HFFc6 (cell line): ENCODE results near the gene INTS6L. TPM values are rescaled to one million over a fixed set of nuclear protein-coding genes. Genes with fewer than 3 reads are reported as not detected.

Experiments used
- DNase-seq: peaks from one replicate; pipeline ENCODE4 v3.0.0-alpha.2; 2018
- H3K27ac Mint-ChIP-seq: 2 replicates; pipeline ENCODE4 v1.8.0; 2020; ENCODE audit warnings: mild to moderate bottlenecking, mixed read lengths
- H3K27me3 Mint-ChIP-seq: 2 replicates; pipeline ENCODE4 v1.8.0; 2021; ENCODE audit warnings: mild to moderate bottlenecking, moderate library complexity, mixed read lengths; ENCODE audit not compliant: insufficient read depth
- H3K36me3 Mint-ChIP-seq: 2 replicates; pipeline ENCODE4 v1.8.0; 2021; ENCODE audit warnings: low read depth, mixed read lengths
- H3K4me1 Mint-ChIP-seq: 2 replicates; pipeline ENCODE4 v1.8.0; 2020; ENCODE audit warnings: low read depth, mixed read lengths
- H3K4me3 Mint-ChIP-seq: 2 replicates; pipeline ENCODE4 v1.8.0; 2020; ENCODE audit warnings: mild to moderate bottlenecking, moderate library complexity, mixed read lengths
- H3K9me3 Mint-ChIP-seq: 2 replicates; pipeline ENCODE4 v1.8.0; 2020; ENCODE audit warnings: mild to moderate bottlenecking, mixed read lengths
- total RNA-seq, 6 experiments: library from RNA; stranded (reverse); fragmentation: NEBNext Ultra II Directional; extraction: Animal tissue kit (Norgen Biotek cat#: 25700); gene quantifications; 2 replicates in 1 of 6; 3 replicates in 5 of 6; pipeline ENCODE4 v1.2.3, GENCODE V29; 2021
- TF ChIP-seq, protein P1 (sequence below): fragments of 200-600 bp; sonication (generic); IDR thresholded peaks from 2 replicates; pipeline ENCODE4 v1.5.0; 2021; ENCODE audit warnings: antibody characterized with exemption, mild to moderate bottlenecking

Gene INTS6L
- total RNA-seq, 6 experiments from 2014 or later, result 1.3 to 2.0 (median 1.8) TPM

DNA sequence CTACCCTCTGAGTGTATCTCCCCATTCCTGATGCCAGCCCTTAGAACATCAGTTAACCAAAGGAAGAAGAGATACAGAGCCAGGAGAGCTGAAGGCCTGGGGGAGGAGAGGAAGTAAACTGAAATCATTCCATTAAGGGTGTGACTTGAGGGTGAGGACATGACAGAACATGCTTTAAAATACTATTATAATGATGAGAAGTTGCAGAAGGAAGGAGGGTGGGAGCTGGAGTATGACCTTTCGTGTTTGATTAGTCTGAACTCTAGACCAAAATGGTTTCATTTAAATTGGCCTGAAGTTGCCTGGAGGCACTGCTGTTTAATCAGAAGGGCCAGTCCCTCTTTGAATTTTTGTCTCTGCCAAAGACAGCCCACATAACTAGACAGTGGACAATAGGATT lies 11.4 kb downstream of the INTS6L start:
- TF ChIP-seq, protein P1, sequence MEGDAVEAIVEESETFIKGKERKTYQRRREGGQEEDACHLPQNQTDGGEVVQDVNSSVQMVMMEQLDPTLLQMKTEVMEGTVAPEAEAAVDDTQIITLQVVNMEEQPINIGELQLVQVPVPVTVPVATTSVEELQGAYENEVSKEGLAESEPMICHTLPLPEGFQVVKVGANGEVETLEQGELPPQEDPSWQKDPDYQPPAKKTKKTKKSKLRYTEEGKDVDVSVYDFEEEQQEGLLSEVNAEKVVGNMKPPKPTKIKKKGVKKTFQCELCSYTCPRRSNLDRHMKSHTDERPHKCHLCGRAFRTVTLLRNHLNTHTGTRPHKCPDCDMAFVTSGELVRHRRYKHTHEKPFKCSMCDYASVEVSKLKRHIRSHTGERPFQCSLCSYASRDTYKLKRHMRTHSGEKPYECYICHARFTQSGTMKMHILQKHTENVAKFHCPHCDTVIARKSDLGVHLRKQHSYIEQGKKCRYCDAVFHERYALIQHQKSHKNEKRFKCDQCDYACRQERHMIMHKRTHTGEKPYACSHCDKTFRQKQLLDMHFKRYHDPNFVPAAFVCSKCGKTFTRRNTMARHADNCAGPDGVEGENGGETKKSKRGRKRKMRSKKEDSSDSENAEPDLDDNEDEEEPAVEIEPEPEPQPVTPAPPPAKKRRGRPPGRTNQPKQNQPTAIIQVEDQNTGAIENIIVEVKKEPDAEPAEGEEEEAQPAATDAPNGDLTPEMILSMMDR, result no peak
- Mint-ChIP-seq H3K4me3 (no peak overlapping the region), H3K27ac (no peak overlapping the region), H3K9me3 (no peaks in the 10 kb centered on the region), H3K27me3 (no peaks in the 10 kb centered on the region; the same call in 1 of the 2 replicates), H3K36me3 (no peaks in the 10 kb centered on the region; the same call in 1 of the 2 replicates), H3K4me1 (peaks cover 10% of the 10 kb centered on the region)
- no peak for DNase-seq

DNA sequence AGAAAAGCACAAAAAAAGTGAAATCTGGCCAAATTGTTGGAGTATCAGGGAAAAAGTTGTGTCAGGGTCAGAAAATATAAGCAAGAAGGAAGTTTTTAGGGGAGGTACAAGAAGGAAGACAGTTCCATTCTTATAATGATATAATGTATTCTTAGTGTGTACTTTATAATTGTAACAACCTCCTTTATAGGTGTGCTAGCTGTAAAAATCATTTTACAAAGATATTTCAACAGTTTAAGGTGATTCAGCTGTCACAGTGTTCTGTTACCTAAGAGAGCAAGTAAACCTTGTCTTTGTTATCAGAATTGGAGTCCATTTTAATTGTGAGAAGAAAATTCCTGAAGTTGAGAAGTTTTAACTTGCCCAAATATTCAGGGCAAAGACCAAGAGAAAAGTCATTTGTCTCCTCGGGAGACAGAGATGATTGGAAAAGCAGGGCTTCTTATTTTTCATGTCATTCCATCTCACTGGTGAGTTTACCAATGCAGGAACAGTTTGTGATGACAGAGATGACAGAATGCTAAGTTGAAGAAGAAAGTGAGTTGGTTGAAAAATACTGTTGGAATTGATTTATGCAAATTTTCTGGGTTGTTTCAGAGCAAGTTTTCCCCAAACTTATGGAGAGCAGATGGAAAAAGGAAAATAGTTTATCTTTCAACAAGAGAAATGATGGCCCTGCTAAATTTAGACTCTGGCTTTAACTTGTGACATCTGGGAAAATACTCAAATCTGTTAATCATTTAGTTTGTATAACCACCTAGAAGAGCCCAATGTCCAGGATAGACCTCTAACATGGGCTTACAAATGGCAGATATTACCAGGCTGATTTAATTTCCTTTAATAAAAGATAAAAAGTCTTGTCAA lies 14.8 kb downstream of the INTS6L start:
- Mint-ChIP-seq H3K27ac (no peak overlapping the region), H3K9me3 (no peaks in the 10 kb centered on the region), H3K36me3 (no peaks in the 10 kb centered on the region; the same call in 1 of the 2 replicates), H3K4me3 (no peak overlapping the region), H3K4me1 (peaks cover 10% of the 10 kb centered on the region), H3K27me3 (no peaks in the 10 kb centered on the region; the same call in 1 of the 2 replicates)
- TF ChIP-seq, protein P1, result no peak
- DNase-seq, result no peak

DNA sequence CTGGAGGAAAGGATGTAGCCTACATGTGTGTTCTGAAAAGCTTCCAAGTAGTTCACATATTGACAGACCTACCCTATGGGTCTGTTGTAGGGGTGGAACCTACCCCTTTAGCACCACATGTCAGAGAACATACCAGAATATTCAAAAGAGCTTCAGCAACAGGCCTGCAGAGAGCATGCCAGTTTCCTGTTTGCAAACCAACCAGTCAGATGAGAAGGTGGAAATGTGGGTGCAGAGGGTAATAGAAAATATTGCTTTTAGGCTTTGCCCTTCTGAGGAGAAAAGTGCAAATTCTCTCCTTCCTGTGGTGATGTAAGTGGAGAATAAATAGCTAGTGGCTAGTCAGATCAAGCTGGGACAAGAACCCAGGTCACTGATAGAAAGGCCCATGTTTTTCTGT lies 16.4 kb downstream of the INTS6L start:
- Mint-ChIP-seq H3K9me3 (no peaks in the 10 kb centered on the region), H3K4me3 (no peak overlapping the region), H3K27me3 (no peaks in the 10 kb centered on the region; the same call in 1 of the 2 replicates), H3K4me1 (peaks cover 3% of the 10 kb centered on the region), H3K27ac (no peak overlapping the region), H3K36me3 (no peaks in the 10 kb centered on the region)
- DNase-seq, result no peak
- TF ChIP-seq, protein P1, result no peak

DNA sequence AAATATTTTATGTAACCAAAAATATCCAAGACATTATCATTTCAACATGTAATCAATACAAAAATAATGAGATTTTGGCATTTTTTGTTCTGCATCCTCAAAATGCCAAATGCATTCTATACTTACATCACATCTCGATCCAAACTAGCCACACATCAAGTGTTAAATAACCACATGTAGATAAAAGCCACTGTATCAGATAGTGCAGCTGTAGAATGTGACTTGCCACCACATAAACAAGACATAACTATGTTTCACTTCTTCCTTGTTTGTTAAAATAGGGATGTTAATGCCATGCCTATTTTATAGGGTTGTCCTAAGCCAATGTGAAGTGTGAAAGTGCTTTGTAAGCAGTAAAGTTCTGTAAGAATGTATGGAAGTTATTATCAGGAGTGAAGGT lies 20.9 kb downstream of the INTS6L start:
- Mint-ChIP-seq H3K36me3 (no peaks in the 10 kb centered on the region), H3K27me3 (no peaks in the 10 kb centered on the region; the same call in none of the 2 replicates), H3K27ac (no peak overlapping the region), H3K4me1 (no peaks in the 10 kb centered on the region), H3K4me3 (no peak overlapping the region), H3K9me3 (no peaks in the 10 kb centered on the region)
- no peak for DNase-seq
- TF ChIP-seq, protein P1, result no peak

DNA sequence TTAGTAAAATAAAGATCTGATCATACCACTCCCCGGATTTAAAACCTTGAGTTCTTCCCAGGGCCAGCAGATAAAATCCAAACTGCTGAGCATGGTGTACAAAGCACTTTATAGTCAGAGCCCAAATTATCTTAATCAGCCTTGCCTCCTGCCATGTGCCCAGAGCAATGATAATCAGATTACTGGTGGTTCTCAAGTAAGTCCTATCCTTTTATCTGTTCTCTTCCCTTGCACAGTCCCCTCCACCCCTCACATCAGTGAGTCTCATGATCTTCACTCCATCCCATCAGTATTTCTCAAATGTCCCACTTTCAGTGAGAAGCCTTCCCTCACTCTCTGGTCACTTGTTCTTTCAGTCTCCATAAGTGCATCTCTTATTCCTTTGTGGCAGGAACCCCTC lies 22.7 kb downstream of the INTS6L start:
- no peaks in the 10 kb centered on the region for H3K4me1 Mint-ChIP-seq
- no peak for DNase-seq
- no peak overlapping the region for H3K4me3 Mint-ChIP-seq
- TF ChIP-seq, protein P1, result no peak
- H3K27ac Mint-ChIP-seq, result no peak overlapping the region
- H3K9me3 Mint-ChIP-seq, result no peaks in the 10 kb centered on the region
- no peaks in the 10 kb centered on the region for H3K36me3 Mint-ChIP-seq
- no peaks in the 10 kb centered on the region; the same call in 1 of the 2 replicates for H3K27me3 Mint-ChIP-seq
